HG03575 (cell line): ENCODE data around the gene ASXL3.

ENCODE experiments used
- ATAC-seq: cut with Tn5 transposase; IDR thresholded peaks from one replicate; pipeline ENCODE4 v1.9.1; 2021; ENCODE audit not compliant: unreplicated experiment, insufficient number of reproducible peaks, low FRiP score; ENCODE audit errors: extremely low read depth

Gene ASXL3

DNA sequence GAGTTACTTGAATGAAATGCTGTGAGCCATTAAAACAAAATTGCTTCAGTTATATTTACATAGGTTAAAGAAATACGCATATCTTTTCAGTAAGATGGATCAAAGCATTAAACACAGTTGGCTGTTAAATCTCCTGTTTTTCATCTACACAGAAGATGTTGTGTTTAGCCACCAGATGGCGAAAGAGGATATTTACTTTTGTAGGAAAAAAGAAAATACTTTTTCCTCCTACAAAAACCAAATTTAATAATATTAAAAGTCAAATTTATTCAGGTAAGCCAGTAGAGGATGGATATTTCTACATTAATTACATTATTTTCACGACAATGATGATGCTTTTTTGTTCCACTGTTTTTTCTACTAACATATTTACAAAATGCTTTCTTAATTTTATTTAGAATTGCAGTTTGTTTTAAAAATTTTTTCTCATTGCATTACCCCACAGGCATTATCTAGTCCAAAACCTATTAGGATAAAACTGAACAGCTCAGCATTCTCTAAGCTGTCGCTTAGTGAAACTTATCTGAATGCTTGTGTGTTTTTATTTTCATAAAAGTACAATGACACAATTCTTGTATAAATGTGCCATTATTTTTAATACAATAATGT lies 173.7 kb downstream of the ASXL3 start:
- no peak for ATAC-seq

DNA sequence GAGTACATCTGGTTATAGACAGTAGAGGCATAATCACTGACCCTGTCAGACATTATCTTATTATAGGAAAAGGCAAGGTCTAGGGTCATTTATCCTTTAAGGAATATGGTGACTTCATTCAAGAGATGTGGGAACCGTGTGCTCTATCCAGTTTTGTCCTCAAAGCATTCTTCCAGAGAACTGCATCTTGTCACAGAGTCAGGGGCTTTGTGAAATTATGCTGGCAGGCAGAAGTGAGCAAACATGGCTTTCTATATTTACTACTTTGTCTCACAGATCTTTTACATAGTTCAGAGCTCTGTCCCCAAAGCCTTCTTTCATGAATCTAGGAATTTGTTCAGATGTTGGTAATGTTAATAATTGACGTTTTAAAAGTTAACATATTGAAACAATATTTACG lies 177.4 kb downstream of the ASXL3 start:
- no peak for ATAC-seq

DNA sequence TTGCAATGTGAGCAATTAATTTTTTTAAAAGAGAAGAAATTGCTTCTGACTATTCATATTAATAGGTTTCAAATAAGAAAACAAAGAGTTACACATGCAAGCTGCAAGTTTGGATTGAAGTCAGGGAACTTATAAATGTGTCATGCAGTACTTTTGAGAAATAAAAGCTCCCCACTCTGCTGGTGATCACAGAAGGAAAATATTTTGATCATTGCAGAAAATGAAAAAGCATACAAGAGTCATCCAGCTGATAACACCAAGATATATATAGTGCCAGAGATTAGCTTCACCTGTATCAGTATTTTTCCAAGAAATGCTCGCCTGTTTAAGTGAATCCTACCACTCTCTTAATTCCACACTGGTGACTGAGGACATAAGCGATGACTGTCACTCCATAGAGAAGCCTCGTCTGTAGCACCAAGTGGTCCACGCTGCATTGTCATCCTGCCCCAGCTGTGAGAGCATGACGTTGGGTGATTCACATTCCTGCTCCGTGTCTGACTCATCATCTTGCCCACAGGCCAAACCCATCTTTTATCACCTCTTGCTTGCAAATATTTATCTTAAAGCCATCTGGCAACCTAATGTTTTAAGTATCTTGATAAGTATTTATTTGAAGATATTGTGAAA lies 178.0 kb downstream of the ASXL3 start:
- no peak for ATAC-seq

DNA sequence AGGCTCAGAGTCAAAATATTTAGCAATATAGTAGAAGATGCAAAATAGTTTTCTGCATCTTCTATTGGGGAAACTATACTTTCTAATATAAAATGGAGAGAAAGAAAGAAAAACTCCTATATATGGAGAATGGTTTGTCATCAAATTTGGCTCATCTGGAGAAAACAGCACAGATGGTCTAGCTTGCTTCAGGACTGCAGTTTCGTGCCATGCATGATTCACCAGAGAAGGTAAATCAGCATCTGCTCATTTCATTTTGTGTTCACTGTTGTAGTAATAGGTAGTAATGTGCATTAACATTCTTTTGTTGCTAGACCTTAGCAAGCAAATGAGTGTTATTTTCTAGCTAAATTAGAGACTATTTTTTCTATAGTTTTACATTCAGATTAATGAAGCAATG lies 179.0 kb downstream of the ASXL3 start:
- no peak for ATAC-seq

DNA sequence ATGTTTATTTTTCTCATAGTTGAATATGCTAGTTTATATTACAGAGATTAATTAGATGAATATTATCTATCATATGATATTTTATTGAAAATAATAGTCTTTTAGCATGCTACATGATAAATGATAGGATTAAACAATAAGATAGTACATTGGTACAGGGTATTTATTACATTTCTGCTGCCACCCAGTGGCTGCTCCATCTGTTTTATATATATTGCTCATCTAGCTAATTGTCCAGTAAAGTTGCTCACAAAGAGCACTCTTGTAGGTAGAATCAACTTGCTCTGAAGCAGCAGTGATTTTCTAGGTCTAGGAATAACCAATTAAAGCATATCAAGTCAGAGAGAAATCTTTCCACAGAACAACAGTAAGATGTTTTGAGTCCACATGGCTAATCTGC lies 183.3 kb downstream of the ASXL3 start:
- no peak for ATAC-seq

- no peak for ATAC-seq
Measured at GRCh38 chr18:33781429-33781828, 203.4 kb downstream of the ASXL3 start.
